H9 (cell line): ENCODE data around the gene ATOSB. TPM values are rescaled to one million over a fixed set of nuclear protein-coding genes. Genes with fewer than 3 reads are reported as not detected.

ENCODE experiments used
- DNase-seq: peaks from one replicate; pipeline ENCODE4 v3.0.0-alpha.2; 2017
- H2AFZ ChIP-seq: one replicate; pipeline ENCODE4 v1.6.1; 2013; ENCODE audit warnings: mild to moderate bottlenecking, low read length, control low read depth, moderate library complexity
- H2AK5ac ChIP-seq: 2 replicates; pipeline ENCODE4 v1.6.1; 2013; ENCODE audit warnings: low read length, control low read depth, mixed read lengths; ENCODE audit not compliant: insufficient read length
- H2BK120ac ChIP-seq: one replicate; pipeline ENCODE4 v1.6.1; 2013; ENCODE audit warnings: low read depth, mild to moderate bottlenecking, low read length, control low read depth, inconsistent platforms; ENCODE audit not compliant: poor library complexity, severe bottlenecking
- H2BK12ac ChIP-seq: 2 replicates; pipeline ENCODE4 v1.6.1; 2013; ENCODE audit warnings: low read length, control low read depth, mixed read lengths, low read depth; ENCODE audit not compliant: insufficient read length
- H2BK15ac ChIP-seq: 2 replicates; pipeline ENCODE4 v1.6.1; 2013; ENCODE audit warnings: low read depth, low read length, control low read depth
- H2BK20ac ChIP-seq: one replicate; pipeline ENCODE4 v1.6.1; 2013; ENCODE audit warnings: low read depth, mild to moderate bottlenecking, low read length, control low read depth, inconsistent platforms; ENCODE audit not compliant: poor library complexity, severe bottlenecking
- H2BK5ac ChIP-seq: 2 replicates; pipeline ENCODE4 v1.6.1; 2013; ENCODE audit warnings: low read length, control low read depth, mixed read lengths; ENCODE audit not compliant: insufficient read length
- H3K14ac ChIP-seq: 2 replicates; pipeline ENCODE4 v1.6.1; 2013; ENCODE audit warnings: low read length, control low read depth; ENCODE audit not compliant: insufficient read depth
- H3K18ac ChIP-seq: 2 replicates; pipeline ENCODE4 v1.6.1; 2013; ENCODE audit warnings: low read depth, mild to moderate bottlenecking, mixed read lengths, low read length, control low read depth; ENCODE audit not compliant: insufficient read length
- H3K23ac ChIP-seq: 2 replicates; pipeline ENCODE4 v1.6.1; 2013; ENCODE audit warnings: low read length, control low read depth, mixed read lengths, low read depth; ENCODE audit not compliant: insufficient read length
- H3K23me2 ChIP-seq: 2 replicates; pipeline ENCODE4 v1.6.1; 2013; ENCODE audit warnings: low read depth, mild to moderate bottlenecking, mixed read lengths, low read length, control low read depth; ENCODE audit not compliant: insufficient read length, poor library complexity, severe bottlenecking
- H3K27ac ChIP-seq: 2 replicates; pipeline ENCODE4 v1.5.1; 2013; ENCODE audit warnings: low read length, control low read depth, mixed read lengths, low read depth; ENCODE audit not compliant: insufficient read length
- H3K27me3 ChIP-seq: 2 replicates; pipeline ENCODE4 v1.6.1; 2013; ENCODE audit warnings: low read length, control low read depth, inconsistent platforms; ENCODE audit not compliant: insufficient read depth
- H3K4ac ChIP-seq: 2 replicates; pipeline ENCODE4 v1.6.1; 2013; ENCODE audit warnings: low read depth, mild to moderate bottlenecking, control low read depth, inconsistent platforms, low read length, moderate library complexity
- H3K4me1 ChIP-seq: 2 replicates; pipeline ENCODE4 v1.6.1; 2013; ENCODE audit warnings: low read length, control low read depth, inconsistent platforms; ENCODE audit not compliant: insufficient read depth
- H3K4me2 ChIP-seq: 2 replicates; pipeline ENCODE4 v1.6.1; 2013; ENCODE audit warnings: low read length, control low read depth, mixed read lengths; ENCODE audit not compliant: insufficient read length, insufficient read depth
- H3K56ac ChIP-seq: 2 replicates; pipeline ENCODE4 v1.6.1; 2013; ENCODE audit warnings: low read depth, mild to moderate bottlenecking, mixed read lengths, low read length, control low read depth; ENCODE audit not compliant: insufficient read length
- H3K79me1 ChIP-seq: 2 replicates; pipeline ENCODE4 v1.6.1; 2013; ENCODE audit warnings: low read depth, mild to moderate bottlenecking, moderate library complexity, low read length, control low read depth, inconsistent platforms; ENCODE audit not compliant: insufficient read depth, poor library complexity, severe bottlenecking
- H3K79me2 ChIP-seq: 2 replicates; pipeline ENCODE4 v1.6.1; 2013; ENCODE audit warnings: low read length, control low read depth, inconsistent platforms; ENCODE audit not compliant: insufficient read depth
- H3K9ac ChIP-seq: 2 replicates; pipeline ENCODE4 v1.6.1; 2013; ENCODE audit warnings: low read length, control low read depth, mixed read lengths; ENCODE audit not compliant: insufficient read length; ENCODE audit errors: extremely low read depth
- H3K9me3 ChIP-seq: one replicate; pipeline ENCODE4 v1.6.1; 2013; ENCODE audit warnings: low read depth, low read length, inconsistent platforms; ENCODE audit not compliant: control insufficient read depth
- H3T11ph ChIP-seq: one replicate; pipeline ENCODE4 v1.6.1; 2013; ENCODE audit warnings: mild to moderate bottlenecking, low read length, control low read depth, inconsistent platforms
- H4K20me1 ChIP-seq: one replicate; pipeline ENCODE4 v1.6.1; 2013; ENCODE audit not compliant: control insufficient read depth, insufficient read length, insufficient read depth
- H4K5ac ChIP-seq: 2 replicates; pipeline ENCODE4 v1.6.1; 2013; ENCODE audit warnings: low read depth, mild to moderate bottlenecking, mixed read lengths, low read length, control low read depth; ENCODE audit not compliant: insufficient read length
- H4K8ac ChIP-seq: replicated peaks from 2 replicates; pipeline ENCODE4 v1.6.1; 2013; ENCODE audit warnings: low read length, control low read depth, mixed read lengths, low read depth; ENCODE audit not compliant: insufficient read length
- H4K91ac ChIP-seq: 2 replicates; pipeline ENCODE4 v1.6.1; 2013; ENCODE audit warnings: low read depth, mild to moderate bottlenecking, moderate library complexity, mixed read lengths, low read length, control low read depth; ENCODE audit not compliant: insufficient read length
- H3K27ac Mint-ChIP-seq, 3 experiments: 2 replicates in 2 of 3; 3 replicates in 1 of 3; pipeline ENCODE4 v1.8.0; 2020 to 2021; ENCODE audit warnings: mixed read lengths in 3 of 3, mild to moderate bottlenecking in 1 of 3, moderate library complexity in 1 of 3
- H3K27me3 Mint-ChIP-seq: 2 replicates; pipeline ENCODE4 v1.8.0; 2021; ENCODE audit warnings: low read depth, mild to moderate bottlenecking, moderate library complexity, mixed read lengths
- H3K36me3 Mint-ChIP-seq, 3 experiments: 2 replicates in 2 of 3; 3 replicates in 1 of 3; pipeline ENCODE4 v1.8.0; 2020 to 2021; ENCODE audit warnings: low read depth in 3 of 3, mixed read lengths in 3 of 3; ENCODE audit not compliant: insufficient read depth in 1 of 3
- H3K4me1 Mint-ChIP-seq, 2 experiments: 2 replicates each; pipeline ENCODE4 v1.8.0; 2020; ENCODE audit warnings: mixed read lengths in 2 of 2
- H3K4me3 Mint-ChIP-seq, 2 experiments: 2 replicates in 1 of 2; 3 replicates in 1 of 2; pipeline ENCODE4 v1.8.0; 2020 to 2021; ENCODE audit warnings: mild to moderate bottlenecking in 2 of 2, mixed read lengths in 2 of 2, moderate library complexity in 1 of 2
- H3K9me3 Mint-ChIP-seq, 2 experiments: 2 replicates in 1 of 2; 3 replicates in 1 of 2; pipeline ENCODE4 v1.8.0; 2020; ENCODE audit warnings: mild to moderate bottlenecking in 2 of 2, mixed read lengths in 2 of 2, moderate library complexity in 1 of 2
- WGBS: extraction: QIAGEN DNeasy Blood & Tissue Kit; methylation state at CpG from one replicate; pipeline ENCODE4 v1.1.7; 2013; ENCODE audit warnings: missing lambda C conversion rate, low lambda C conversion rate, mixed read lengths; ENCODE audit not compliant: insufficient read length; ENCODE audit errors: extremely low coverage; 5-methylcytosine and 5-hydroxymethylcytosine counted together
- total RNA-seq: library from RNA; stranded (reverse); gene quantifications from 2 replicates; pipeline ENCODE4 v1.2.1, GENCODE V29; 2021
- TF ChIP-seq, protein P1 (sequence below): fragments of 200-600 bp; sonication (generic); conservative IDR thresholded peaks from 3 replicates; pipeline ENCODE4 v1.8.0; 2021; ENCODE audit warnings: antibody characterized with exemption, mild to moderate bottlenecking

The ATOSB gene
- total RNA-seq, 1 experiment from 2014 or later = 5.6 TPM

GRCh38 chr9:35116539-35116897, 856 bp upstream of the ATOSB start:
- Histone ChIP-seq H3T11ph (no peak overlapping the region), H3K79me2 (no peaks in the 10 kb centered on the region), H2BK15ac (no peak overlapping the region), H4K8ac (no peak overlapping the region), H3K4me2 (peak overlapping the region; percentile 96), H3K27me3 (no peaks in the 10 kb centered on the region), H3K9me3 (no peaks in the 10 kb centered on the region), H2BK20ac (no peak overlapping the region), H3K4me1 (peaks cover 2% of the 10 kb centered on the region; the same call in 1 of the 2 replicates), H4K20me1 (no peaks in the 10 kb centered on the region), H2AFZ (no peak overlapping the region), H4K5ac (no peak overlapping the region), H3K14ac (no peak overlapping the region; the same call in 1 of the 2 replicates), H3K23ac (no peak overlapping the region), H3K56ac (no peak overlapping the region), H3K27ac (no peak overlapping the region), H2BK120ac (no peak overlapping the region), H3K18ac (no peak overlapping the region), H3K9ac (peak overlapping the region; percentile 31), H4K91ac (no peak overlapping the region), H3K4ac (no peak overlapping the region), H2BK12ac (no peak overlapping the region), H2BK5ac (no peak overlapping the region), H2AK5ac (no peak overlapping the region), H3K23me2 (peaks cover 14% of the 10 kb centered on the region), H3K79me1 (no peaks in the 10 kb centered on the region)
- 0 out of 2 replicates have a peak, but pooled peaks cover 4% of the 10 kb centered on the region for H3K27me3 Mint-ChIP-seq
- no peak for DNase-seq
- no CpG with 5 or more reads among the region's 12 CpGs for WGBS
- H3K4me3 Mint-ChIP-seq = peak overlapping the region; percentile 87 to 94
- TF ChIP-seq, protein P1, sequence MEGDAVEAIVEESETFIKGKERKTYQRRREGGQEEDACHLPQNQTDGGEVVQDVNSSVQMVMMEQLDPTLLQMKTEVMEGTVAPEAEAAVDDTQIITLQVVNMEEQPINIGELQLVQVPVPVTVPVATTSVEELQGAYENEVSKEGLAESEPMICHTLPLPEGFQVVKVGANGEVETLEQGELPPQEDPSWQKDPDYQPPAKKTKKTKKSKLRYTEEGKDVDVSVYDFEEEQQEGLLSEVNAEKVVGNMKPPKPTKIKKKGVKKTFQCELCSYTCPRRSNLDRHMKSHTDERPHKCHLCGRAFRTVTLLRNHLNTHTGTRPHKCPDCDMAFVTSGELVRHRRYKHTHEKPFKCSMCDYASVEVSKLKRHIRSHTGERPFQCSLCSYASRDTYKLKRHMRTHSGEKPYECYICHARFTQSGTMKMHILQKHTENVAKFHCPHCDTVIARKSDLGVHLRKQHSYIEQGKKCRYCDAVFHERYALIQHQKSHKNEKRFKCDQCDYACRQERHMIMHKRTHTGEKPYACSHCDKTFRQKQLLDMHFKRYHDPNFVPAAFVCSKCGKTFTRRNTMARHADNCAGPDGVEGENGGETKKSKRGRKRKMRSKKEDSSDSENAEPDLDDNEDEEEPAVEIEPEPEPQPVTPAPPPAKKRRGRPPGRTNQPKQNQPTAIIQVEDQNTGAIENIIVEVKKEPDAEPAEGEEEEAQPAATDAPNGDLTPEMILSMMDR = no peak
- H3K27ac Mint-ChIP-seq = peak overlapping the region; percentile 83 to 98 (median 96); a peak in 6 of 7 replicates
- peaks cover 34 to 37% of the 10 kb centered on the region in 2 experiments for H3K4me1 Mint-ChIP-seq
- no peaks in the 10 kb centered on the region for H3K36me3 Mint-ChIP-seq
- no peaks in the 10 kb centered on the region for H3K9me3 Mint-ChIP-seq
